Vagina (tissue), 2 donors: ENCODE measurements around the gene CRY1. TPM values are rescaled to one million over a fixed set of nuclear protein-coding genes. Genes with fewer than 3 reads are reported as not detected.

Experiments used
- DNase-seq, 2 donors: peaks; one replicate each; pipeline ENCODE4 v3.0.0-alpha.2; 2017; ENCODE audit errors: extremely low spot score in 2 of 2
- H3K27ac ChIP-seq: fragments of 200-600 bp; sonication (generic); one replicate; pipeline ENCODE4 v1.5.1; 2019
- H3K27me3 ChIP-seq: fragments of 200-600 bp; sonication (generic); one replicate; pipeline ENCODE4 v1.5.1; 2019
- H3K36me3 ChIP-seq, 2 donors: fragments of 200-600 bp; sonication (generic); one replicate each; pipeline ENCODE4 v1.5.1; 2017 to 2019
- H3K4me1 ChIP-seq: fragments of 200-600 bp; sonication (generic); one replicate; pipeline ENCODE4 v1.5.1; 2019
- H3K4me3 ChIP-seq, 2 donors: fragments of 200-600 bp; sonication (generic); 1 replicate in 1 of 2; 2 replicates in 1 of 2; pipeline ENCODE4 v1.5.1; 2016 to 2019
- H3K9me3 ChIP-seq: fragments of 200-600 bp; sonication (generic); one replicate; pipeline ENCODE4 v1.5.1; 2019
- CTCF ChIP-seq, 3 experiments: fragments of 450-650 bp in 2 of 3; fragments of 200-600 bp in 1 of 3; sonication (generic) in 1 of 3; IDR thresholded peaks; one replicate each; pipeline ENCODE4 v1.5.1; 2017 to 2019; ENCODE audit warnings: antibody characterized with exemption in 3 of 3, mild to moderate bottlenecking in 2 of 3, moderate library complexity in 2 of 3
- POLR2A ChIP-seq, 2 donors: fragments of 450-650 bp; IDR thresholded peaks; one replicate each; pipeline ENCODE4 v1.6.1; 2017; ENCODE audit warnings: antibody characterized with exemption in 2 of 2, mild to moderate bottlenecking in 2 of 2, moderate library complexity in 2 of 2
- POLR2AphosphoS5 ChIP-seq, 2 donors: sonication (generic); formaldehyde crosslinking; IDR thresholded peaks; one replicate each; pipeline ENCODE4 v1.9.0; 2017; ENCODE audit warnings: antibody characterized with exemption in 2 of 2, mild to moderate bottlenecking in 2 of 2, low read depth in 1 of 2; ENCODE audit not compliant: insufficient read depth in 1 of 2
- intact Hi-C: fragments of 100-400 bp; cut with DNase I; formaldehyde crosslinking; loops from one replicate; pipeline ENCODE4 v1.15.1; 2023
- total RNA-seq: library from RNA; depleted of rRNA; stranded (reverse); fragments of >200 nt; gene quantifications from one replicate; pipeline ENCODE4 v1.2.3, GENCODE V29; 2016

Gene CRY1
- total RNA-seq, 1 donor from 2014 or later, result 18.7 TPM

DNA sequence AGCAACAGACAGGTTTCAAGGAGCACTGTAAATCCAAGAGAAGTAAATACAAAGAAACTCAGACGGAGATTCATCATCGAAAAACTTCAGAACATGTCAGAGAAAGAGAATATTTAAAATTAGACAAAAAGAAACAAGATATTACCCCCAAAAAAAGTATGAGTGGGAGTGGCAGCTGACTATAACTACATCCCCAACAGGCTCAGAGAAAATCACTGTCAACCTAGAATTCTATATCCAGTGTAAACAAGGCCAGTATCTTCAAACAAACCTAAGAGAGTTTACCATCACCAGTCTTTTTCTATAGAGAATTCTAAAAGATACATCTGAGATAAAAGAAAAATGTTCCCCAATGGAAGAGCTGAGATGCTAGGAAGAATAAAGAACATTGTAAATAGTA lies 39.6 kb downstream of the CRY1 start:
- TF ChIP-seq POLR2AphosphoS5 (IDR thresholded peaks at IDR 0.05; ENCODE audit: insufficient read depth in 1 of 2, low read depth in 1 of 2) (no peak), POLR2A (IDR thresholded peaks at IDR 0.05) (no peak), CTCF (IDR thresholded peaks at IDR 0.05) (no peak)
- no peak for DNase-seq
- intact Hi-C loops, result no loop called here
- H3K27ac ChIP-seq, result no peak overlapping the region
- no peaks in the 10 kb centered on the region for H3K36me3 ChIP-seq
- no peak overlapping the region for H3K4me3 ChIP-seq
- H3K4me1 ChIP-seq, result peaks cover 25% of the 10 kb centered on the region
- no peaks in the 10 kb centered on the region for H3K27me3 ChIP-seq
- H3K9me3 ChIP-seq, result peaks cover 9% of the 10 kb centered on the region

GRCh38 chr12:107045186-107045585 lies 48.2 kb downstream of the CRY1 start:
- no peak overlapping the region for H3K4me3 ChIP-seq
- intact Hi-C loops, result no loop called here
- DNase-seq, result no peak
- H3K36me3 ChIP-seq, result no peaks in the 10 kb centered on the region
- no peaks in the 10 kb centered on the region for H3K27me3 ChIP-seq
- H3K27ac ChIP-seq, result no peak overlapping the region
- no peaks in the 10 kb centered on the region for H3K9me3 ChIP-seq
- no peaks in the 10 kb centered on the region for H3K4me1 ChIP-seq
- TF ChIP-seq POLR2AphosphoS5 (IDR thresholded peaks at IDR 0.05; ENCODE audit: insufficient read depth in 1 of 2, low read depth in 1 of 2) (no peak), POLR2A (IDR thresholded peaks at IDR 0.05) (no peak), CTCF (IDR thresholded peaks at IDR 0.05) (no peak)

GRCh38 chr12:107042801-107043200 lies 50.5 kb downstream of the CRY1 start:
- Histone ChIP-seq H3K27me3 (no peaks in the 10 kb centered on the region), H3K27ac (no peak overlapping the region), H3K4me1 (no peaks in the 10 kb centered on the region), H3K36me3 (no peaks in the 10 kb centered on the region), H3K4me3 (no peak overlapping the region), H3K9me3 (no peaks in the 10 kb centered on the region)
- intact Hi-C loops, result no loop called here
- no peak for DNase-seq
- TF ChIP-seq POLR2A (IDR thresholded peaks at IDR 0.05), result no peak

GRCh38 chr12:107035733-107036132 lies 57.6 kb downstream of the CRY1 start:
- H3K9me3 ChIP-seq, result no peaks in the 10 kb centered on the region
- DNase-seq, result no peak
- no peaks in the 10 kb centered on the region for H3K27me3 ChIP-seq
- intact Hi-C loops, result no loop called here
- H3K36me3 ChIP-seq, result no peaks in the 10 kb centered on the region
- H3K4me1 ChIP-seq, result peaks cover 12% of the 10 kb centered on the region
- H3K4me3 ChIP-seq, result no peak overlapping the region
- TF ChIP-seq POLR2AphosphoS5 (IDR thresholded peaks at IDR 0.05; ENCODE audit: insufficient read depth in 1 of 2, low read depth in 1 of 2) (no peak), POLR2A (IDR thresholded peaks at IDR 0.05) (no peak), CTCF (IDR thresholded peaks at IDR 0.05) (no peak)
- H3K27ac ChIP-seq, result no peak overlapping the region

DNA sequence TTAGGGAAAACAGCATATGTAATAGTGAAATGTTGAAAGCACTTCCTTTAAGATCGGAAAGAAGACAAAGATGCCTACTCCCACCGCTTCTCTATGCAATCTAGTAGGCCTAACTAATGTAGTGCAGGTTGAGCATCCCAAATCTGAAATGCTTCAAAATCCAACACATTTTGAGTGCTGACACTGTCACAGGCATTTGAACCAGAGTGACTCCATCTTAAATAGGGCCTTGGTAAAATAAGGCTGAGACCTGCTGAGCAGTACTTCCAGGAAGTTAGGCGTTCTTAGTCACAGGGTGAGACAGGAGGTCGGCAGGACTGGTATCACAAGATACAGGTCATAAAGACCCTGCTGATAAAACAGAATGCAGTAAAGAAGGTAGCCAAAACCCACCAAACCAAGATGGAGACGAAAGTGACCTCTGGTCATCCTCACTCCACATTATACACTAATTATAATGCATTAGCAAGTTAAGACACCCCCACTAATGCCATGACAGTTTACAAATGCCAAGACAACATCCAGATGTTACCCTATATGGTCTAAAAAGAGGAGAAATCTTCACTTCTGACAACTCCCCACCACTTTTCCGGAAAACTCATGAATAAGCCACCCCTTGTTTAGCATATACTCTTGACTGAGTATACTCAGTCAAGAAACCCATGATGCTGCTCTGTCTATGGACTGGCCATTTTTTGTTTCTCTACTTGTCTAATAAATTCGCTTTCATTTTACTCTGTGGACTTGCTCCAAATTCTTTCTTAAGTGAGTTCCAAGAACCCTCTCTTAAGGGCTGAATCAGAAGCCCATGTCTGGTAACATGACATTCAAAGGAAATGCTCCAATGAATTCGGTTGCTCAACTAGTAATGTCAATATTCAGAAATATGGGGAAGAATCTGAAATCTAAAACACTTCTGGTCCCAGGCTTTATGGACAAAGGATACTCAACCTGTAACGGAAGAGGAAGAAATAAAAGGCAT lies 59.3 kb downstream of the CRY1 start:
- intact Hi-C loops, result no loop called here
- Histone ChIP-seq H3K27ac (peak overlapping the region; percentile 13), H3K9me3 (no peaks in the 10 kb centered on the region), H3K27me3 (no peaks in the 10 kb centered on the region), H3K4me1 (peaks cover 28% of the 10 kb centered on the region), H3K4me3 (no peak overlapping the region), H3K36me3 (no peaks in the 10 kb centered on the region)
- no peak for DNase-seq
- TF ChIP-seq POLR2AphosphoS5 (IDR thresholded peaks at IDR 0.05; ENCODE audit: insufficient read depth in 1 of 2, low read depth in 1 of 2) (no peak), POLR2A (IDR thresholded peaks at IDR 0.05) (no peak), CTCF (IDR thresholded peaks at IDR 0.05) (no peak)
